Activated CD4-positive, alpha-beta T cell treated with anti-CD3 and anti-CD28 coated beads for 4 hours (primary cell): ENCODE data around the gene C1orf141.
"Not testable (repeated sequence)": the region's sequence is repeated elsewhere in the genome, so short reads cannot be mapped to it uniquely, and the experiment has no call there.

Experiments
- DNase-seq, 2 donors: peaks; one replicate each; pipeline ENCODE4 v3.0.0-alpha.2; 2020

Gene C1orf141

DNA sequence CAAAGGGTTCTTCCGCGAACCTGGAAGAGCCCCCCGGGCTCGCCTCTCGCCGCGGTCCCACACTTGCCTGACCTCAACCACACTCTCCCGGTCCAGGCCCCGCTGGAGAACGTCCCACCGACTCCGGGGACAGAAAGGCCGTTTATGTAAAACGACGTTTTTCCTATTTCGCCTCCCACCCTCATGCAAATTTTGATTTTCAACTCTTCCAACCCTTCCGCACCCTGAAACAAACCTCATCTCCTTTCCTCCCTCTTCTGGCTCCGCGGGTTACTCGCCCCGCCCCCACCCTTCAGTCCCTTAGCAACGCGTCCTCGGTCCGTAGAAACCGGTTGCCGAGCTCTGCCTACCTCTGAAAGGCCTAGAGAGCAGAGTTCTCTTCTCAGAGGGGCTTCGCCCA lies at the start of gene C1orf141:
Gene C1orf141, minus strand, starts transcription at position 276 of the 400 bp plus-strand sequence. CDS start 7,730 bp downstream, outside the sequence.
- DNase-seq = peak in 1 of 2 donors; percentile 5

DNA sequence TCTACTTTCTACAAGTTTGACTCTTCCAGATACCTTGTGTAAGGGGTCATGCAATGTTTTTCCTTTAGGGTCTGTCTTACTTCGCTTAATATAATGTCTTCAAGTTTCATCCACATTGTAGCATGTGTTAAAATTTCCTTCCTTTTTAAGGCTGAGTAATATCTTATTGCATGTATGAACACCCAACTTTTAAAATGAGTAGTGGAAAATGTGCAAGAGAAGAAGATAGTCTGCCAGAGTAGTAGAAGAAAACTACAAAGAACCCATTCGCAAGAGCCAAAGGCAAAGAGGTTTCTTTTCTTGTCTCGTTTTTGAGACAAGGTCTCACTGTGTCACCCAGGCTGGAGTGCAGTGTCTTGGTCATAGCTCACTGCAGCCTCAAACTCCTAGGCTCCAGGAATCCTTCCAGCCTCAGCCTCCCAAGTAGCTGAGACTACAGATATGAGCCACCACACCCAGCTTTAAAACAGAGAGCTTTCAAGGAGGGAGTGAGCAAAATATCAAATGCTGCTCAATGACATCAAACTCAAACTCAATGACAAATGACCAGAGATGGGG lies 40.8 kb upstream of the C1orf141 start:
- no peak for DNase-seq

DNA sequence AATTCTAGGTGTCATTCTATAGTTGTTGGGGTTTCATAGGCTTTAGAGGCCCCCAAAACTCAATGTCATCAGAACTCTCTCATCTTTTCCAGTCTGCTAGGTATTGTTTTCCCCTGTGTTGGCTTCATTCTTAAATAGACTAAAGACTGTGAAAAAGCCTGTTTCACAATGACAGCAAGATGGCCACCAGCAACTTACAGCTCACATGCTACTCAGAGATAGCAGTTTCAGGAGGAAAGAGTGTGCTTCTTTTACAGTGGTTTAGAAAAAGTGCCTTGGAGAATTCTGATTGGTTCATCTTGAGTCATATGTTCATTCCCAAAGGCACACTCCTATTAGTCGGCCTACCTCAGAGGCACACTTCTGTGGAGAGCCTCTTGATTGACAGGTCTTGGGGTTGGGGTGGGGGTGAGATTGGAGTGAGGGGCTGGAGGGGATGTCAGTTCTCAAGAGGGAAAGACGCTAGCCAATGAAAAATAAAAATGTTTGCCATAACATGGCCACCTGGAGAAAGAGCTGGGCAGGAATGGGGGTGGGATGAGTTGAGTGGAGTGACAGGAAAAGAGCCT lies 40.0 kb upstream of the C1orf141 start:
- DNase-seq = no peak

- no peak for DNase-seq
These were observed 39.2 kb upstream of the C1orf141 start for GRCh38 chr1:67173988-67174387.

- no peak for DNase-seq
These were observed 37.2 kb upstream of the C1orf141 start for GRCh38 chr1:67171978-67172377.

DNA sequence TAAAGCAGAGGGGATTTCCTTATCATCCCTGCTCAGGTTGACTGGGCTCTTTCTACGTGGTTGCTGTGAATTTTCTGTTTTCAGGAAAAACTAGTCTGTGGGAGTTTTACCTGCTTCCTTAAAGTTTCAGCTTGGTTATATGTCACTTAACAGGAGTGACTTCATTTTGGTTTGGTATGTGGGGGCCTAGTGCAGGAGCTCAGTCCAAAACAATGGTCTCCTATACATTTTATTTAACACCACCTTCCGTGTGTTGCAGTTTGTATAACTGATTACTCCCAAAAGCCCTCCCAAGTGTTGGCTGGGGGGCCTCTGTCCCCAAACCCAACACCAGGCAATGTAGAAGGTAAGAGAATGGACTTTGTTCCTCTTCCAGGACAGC lies 36.8 kb upstream of the C1orf141 start:
- DNase-seq = no peak

DNA sequence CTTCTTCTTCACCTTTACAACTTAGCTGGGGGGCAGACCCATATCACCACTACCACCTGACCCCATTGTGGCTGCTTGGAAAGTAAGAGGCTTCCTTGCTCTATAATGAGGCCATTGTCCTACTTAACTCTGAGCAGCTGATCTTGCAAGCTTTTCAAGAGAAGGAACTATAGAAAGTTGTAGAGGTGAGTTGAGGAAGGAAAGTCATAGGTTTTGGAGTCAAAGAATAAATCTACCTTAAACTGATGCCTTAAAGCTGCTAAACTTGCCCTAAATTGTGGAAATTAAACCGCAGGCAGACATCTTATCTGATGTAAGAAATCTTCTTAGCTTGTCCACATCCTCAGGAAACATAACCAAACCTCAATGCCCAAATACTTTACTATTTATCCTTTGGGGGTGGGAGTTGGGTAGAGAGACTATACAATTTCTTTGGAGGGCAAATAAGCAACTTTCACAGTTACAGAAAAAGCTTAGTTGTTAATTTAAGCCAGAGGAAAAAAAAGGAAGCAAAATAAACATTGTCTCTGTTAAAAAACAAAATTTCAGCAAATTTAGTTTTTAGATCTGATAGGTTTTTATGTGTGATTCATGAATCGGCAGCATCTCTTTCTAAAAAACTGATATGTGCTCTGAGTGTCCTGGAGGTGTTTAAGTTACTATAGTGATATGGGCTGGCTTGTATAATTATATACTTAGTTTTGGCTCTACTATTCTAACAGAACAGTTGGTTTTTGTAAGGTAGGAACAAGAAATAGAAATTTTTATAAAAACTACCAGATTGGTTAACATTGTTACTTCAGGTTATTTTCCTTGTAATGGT lies 36.2 kb upstream of the C1orf141 start:
- no peak for DNase-seq

GRCh38 chr1:67169932-67170331 lies 35.2 kb upstream of the C1orf141 start:
- no peak for DNase-seq

DNA sequence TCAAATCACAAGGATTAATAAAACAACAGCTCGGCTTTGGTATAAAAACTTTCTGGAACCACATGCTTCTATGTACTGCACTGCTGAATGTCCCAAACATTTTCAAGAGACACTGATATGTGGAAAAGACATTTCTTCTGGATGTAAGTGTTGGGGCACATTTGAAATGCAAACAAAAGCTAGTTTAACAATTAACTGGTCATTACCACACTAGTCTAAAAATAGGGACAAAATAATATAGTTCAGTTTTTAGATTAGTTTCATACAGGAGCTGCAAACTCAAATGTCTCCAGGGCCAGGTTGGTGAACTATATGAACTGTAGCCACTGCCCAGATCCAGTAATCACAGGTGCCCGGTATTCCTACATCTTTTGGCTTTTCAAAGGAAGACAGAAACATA lies 34.7 kb upstream of the C1orf141 start:
- DNase-seq = no peak

- DNase-seq = no peak
These were observed 31.4 kb upstream of the C1orf141 start, which contains the start of gene IL23R for GRCh38 chr1:67166196-67166595. Gene IL23R, plus strand, starts transcription at chr1:67166454. Its CDS starts 1,667 bp downstream, at chr1:67168121.

DNA sequence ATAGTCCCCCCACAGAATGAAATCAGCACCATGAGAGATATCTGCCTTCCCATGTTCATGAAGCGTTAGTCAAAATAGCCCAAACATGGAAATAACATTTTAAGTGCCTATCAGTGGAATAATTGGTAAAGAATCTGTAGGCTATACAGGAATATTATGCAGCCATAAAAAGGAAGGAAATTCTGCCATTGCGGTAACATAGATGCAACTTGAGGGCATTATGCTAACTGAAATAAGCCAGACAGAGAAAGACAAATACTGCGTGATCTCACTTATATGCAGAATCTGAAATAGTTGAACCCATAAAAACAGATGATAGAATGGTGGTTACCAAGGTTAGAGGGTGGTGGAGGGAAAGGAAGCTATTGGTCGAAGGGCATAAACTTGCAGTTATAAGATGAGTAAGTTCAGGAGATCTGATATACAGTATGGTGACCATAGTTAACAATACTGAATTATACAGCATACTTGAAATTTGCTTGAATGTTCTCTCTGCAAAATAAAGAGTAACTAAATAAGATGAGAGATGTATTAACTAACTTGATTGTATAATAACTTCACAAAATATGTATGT lies 30.8 kb upstream of the C1orf141 start:
- no peak for DNase-seq

- peak; percentile 23 to 28 for DNase-seq
These were observed 28.2 kb upstream of the C1orf141 start for GRCh38 chr1:67162954-67163353.

GRCh38 chr1:67159233-67159632 lies 24.5 kb upstream of the C1orf141 start:
- DNase-seq = no peak

GRCh38 chr1:67158401-67158800 lies 23.6 kb upstream of the C1orf141 start:
- DNase-seq = no peak

GRCh38 chr1:67150931-67151330 lies 16.2 kb upstream of the C1orf141 start:
- DNase-seq = no peak

- DNase-seq = peak; percentile 58 to 59
These were observed 14.5 kb upstream of the C1orf141 start for GRCh38 chr1:67149179-67149770.

DNA sequence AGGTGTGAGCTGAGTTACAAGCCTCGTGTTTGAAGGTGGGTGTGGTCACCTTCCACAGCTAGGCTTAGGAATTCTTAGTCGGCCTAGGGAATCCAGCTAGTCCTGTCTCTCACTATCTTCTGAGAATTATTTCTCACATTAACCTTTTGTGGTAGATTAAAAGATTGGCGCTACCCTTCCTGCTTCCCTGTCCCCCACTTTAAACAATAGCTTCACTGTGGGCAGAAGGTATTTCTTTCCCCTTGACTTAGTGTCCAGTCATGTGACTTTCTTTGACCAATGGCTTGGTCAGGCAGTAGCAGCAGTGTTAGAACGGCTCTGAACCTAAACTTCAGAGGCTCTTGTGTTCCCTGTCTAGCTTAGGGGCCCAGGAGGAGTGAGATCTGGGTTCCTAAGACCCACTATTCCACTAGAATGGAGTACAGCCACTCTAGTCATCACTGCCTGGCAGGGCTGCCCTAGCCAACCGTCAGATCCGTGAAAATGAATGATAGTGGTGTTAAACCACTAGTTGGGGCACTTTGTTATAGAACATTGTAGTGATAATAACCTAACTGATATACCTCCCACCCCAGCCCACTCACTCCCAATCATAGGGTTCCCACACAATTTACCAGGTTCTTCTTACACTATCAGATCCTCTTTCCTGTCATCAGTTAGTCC lies 13.9 kb upstream of the C1orf141 start:
- no peak for DNase-seq

DNA sequence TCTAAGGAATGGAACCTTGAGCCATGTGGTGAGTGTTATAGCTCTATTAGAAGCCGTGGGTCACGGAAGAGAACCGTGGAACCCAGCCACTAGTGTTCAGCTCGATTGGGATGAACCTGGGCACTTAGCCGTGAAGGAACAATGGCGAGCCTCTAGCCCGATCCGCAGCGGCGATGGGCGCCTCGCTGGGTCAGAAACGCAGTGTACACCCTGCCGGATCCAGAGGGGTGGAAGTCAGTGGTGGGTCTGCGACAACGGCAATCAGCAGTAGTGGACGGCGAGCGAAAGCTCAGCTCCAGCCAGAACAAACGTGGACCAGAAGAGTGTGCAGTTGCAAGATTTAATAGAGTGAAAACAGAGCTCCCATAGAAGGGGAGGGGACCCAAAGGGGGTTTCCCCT lies 13.2 kb upstream of the C1orf141 start:
- DNase-seq = not testable (repeated sequence)

DNA sequence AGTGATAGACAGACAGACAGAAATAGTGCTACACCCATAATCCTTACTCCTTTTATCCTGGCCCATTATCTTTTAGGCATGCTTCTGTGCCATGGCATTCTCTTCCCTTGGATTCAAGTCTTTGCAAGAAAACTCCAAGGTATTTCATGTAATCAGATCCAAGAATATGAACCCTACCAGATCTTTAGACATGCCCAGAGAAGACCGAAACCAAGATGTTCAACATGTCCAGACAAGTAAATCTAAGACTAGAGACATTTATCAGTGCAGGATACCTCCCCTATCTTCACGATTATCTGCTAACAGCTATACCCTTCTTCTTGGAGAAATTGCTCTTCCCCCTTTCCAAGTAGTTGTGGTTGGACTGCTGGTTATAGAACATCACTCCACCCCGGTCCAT lies 11.8 kb upstream of the C1orf141 start:
- DNase-seq = no peak

- DNase-seq = no peak
These were observed 11.3 kb upstream of the C1orf141 start for GRCh38 chr1:67146101-67146500.

GRCh38 chr1:67144696-67145095 lies 9.9 kb upstream of the C1orf141 start:
- peak; percentile 15 to 41 for DNase-seq

GRCh38 chr1:67143966-67144365 lies 9.2 kb upstream of the C1orf141 start:
- no peak for DNase-seq

- DNase-seq = no peak
These were observed 8.2 kb upstream of the C1orf141 start for GRCh38 chr1:67142931-67143330.
